ENCODE results near the gene WDR18.
"Not testable (repeated sequence)": the region's sequence is repeated elsewhere in the genome, so short reads cannot be mapped to it uniquely, and the experiment has no call there.

Gene WDR18

DNA sequence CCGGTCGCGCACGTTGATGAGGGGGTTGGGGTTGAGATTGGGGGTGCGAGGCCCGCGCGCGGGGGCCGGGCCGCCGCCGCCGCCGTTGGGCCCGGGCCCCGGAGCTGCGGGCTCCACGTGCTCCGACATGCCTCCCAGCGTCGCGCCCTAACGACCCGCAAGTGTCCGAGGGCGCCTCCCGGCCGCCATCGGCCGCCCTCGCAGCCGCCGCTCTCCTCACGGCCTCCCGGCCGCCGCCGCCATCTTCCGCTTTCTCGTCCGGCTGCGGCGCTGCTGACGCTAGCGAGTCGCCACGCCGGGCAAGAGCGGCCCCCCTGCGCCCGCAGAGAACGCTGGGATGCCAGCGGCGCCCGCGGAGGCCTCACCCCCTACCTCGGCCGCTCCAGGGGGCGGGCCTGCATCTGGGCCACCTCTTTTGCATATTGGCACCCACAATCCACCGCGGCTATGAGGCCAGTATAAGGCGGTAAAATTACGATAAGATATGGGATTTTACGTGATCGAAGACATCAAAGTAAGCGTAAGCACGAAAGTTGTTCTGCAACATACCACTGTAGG, 36.8 kb downstream of the WDR18 start, which contains the start of gene TMEM259:
Gene TMEM259 (minus strand): TSS at position 256 of the 558 bp plus-strand sequence. CDS start 127 bp downstream, at position 129.
- DNase-seq (ENCODE audit: low read depth in 2 of 2), result peak; percentile 98 to 99
- TF ChIP-seq, protein P1, sequence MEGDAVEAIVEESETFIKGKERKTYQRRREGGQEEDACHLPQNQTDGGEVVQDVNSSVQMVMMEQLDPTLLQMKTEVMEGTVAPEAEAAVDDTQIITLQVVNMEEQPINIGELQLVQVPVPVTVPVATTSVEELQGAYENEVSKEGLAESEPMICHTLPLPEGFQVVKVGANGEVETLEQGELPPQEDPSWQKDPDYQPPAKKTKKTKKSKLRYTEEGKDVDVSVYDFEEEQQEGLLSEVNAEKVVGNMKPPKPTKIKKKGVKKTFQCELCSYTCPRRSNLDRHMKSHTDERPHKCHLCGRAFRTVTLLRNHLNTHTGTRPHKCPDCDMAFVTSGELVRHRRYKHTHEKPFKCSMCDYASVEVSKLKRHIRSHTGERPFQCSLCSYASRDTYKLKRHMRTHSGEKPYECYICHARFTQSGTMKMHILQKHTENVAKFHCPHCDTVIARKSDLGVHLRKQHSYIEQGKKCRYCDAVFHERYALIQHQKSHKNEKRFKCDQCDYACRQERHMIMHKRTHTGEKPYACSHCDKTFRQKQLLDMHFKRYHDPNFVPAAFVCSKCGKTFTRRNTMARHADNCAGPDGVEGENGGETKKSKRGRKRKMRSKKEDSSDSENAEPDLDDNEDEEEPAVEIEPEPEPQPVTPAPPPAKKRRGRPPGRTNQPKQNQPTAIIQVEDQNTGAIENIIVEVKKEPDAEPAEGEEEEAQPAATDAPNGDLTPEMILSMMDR (IDR thresholded peaks at IDR 0.05; ENCODE audit: low read depth, low read length), result no peak
- H3K4me3 ChIP-seq (replicated peaks in 1 of 2; ENCODE audit: low read depth in 2 of 2, low read length in 2 of 2), result peak within 1 kb of the TSS; percentile 95 to 96

DNA sequence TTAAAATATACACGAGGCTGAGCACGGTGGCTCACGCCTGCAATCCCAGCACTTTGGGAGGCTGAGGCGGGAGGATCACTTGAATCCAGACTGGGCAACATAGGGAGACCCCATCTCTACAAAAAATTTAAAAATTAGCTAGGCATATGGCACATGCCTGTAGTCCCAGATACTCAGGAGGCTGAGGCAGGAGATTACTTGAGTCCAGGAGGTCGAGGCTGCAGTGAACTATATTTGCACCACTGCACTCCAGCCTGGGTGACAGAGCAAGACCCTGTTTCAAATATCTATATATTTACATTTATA, 39.7 kb downstream of the WDR18 start:
- not testable (repeated sequence) for H3K4me3 ChIP-seq (replicated peaks in 1 of 2; ENCODE audit: low read depth in 2 of 2, low read length in 2 of 2); DNase-seq (ENCODE audit: low read depth in 2 of 2)

DNA sequence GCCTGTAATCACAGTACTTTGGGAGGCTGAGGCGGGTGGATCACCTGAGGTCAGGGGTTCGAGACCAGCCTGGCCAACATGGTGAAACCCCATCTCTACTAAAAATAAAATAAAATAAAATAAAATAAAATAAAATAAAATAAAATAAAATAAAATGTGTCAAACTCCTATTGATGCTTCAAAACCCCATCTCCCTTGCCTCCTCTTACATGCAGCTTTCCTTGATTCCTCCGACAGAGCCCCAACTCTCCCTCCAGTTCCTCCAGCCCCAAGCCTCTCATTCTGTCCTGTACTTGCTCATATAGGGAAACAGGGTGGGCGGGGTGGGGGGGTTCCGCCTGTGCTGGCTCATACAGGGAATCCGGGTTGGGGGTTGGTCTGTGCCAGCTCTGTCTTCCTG, 40.9 kb downstream of the WDR18 start:
- not testable (repeated sequence) for DNase-seq (ENCODE audit: low read depth in 2 of 2); H3K4me3 ChIP-seq (replicated peaks in 1 of 2; ENCODE audit: low read depth in 2 of 2, low read length in 2 of 2)

DNA sequence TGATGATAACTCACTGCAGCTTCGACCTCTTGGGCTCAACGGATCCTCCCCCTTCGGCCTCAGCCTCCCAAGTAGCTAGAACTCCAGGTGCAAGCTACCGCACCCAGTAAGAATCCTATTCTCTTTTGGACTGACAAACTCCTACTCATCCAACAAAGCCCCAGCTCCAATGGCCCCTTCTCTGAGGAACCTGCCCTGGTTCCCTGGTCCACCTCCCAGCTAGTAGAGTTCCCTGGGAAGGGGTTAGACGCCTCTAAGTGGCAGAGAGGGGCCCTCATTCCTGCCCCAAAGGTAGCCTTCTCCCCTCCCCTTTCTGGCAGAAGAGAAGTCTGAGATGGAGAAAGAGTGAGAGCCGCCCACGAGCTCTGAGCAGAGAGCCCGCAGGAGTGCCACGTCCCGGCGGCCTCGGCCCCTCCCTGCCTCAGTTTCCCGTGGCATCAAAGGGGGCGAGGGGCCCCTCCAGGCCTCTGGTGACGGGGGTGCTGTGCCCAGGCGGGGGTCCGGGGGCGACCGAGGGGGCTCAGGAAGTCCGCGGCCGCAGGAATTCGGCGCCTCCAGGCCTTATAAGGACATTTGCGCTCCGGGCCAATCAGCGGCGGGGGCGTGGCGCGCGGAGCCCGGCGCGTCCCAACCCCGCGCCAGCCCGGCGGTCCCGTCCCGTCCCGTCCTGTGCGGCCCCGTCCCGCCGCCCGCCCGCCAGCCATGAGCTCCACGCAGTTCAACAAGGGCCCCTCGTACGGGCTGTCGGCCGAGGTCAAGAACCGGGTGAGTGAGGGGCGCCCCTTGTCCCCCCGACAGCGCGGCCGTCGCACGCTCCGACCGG, 42.0 kb downstream of the WDR18 start, which contains the start of gene CNN2:
Gene CNN2 (plus strand): TSS at position 649 of the 823 bp plus-strand sequence. CDS start 54 bp downstream, at position 703.
- peak; percentile 79 to 84 for DNase-seq (ENCODE audit: low read depth in 2 of 2)
- TF ChIP-seq, protein P1 (IDR thresholded peaks at IDR 0.05; ENCODE audit: low read depth, low read length), result no peak
- H3K4me3 ChIP-seq (replicated peaks in 1 of 2; ENCODE audit: low read depth in 2 of 2, low read length in 2 of 2), result peak within 1 kb of the TSS; percentile 99

DNA sequence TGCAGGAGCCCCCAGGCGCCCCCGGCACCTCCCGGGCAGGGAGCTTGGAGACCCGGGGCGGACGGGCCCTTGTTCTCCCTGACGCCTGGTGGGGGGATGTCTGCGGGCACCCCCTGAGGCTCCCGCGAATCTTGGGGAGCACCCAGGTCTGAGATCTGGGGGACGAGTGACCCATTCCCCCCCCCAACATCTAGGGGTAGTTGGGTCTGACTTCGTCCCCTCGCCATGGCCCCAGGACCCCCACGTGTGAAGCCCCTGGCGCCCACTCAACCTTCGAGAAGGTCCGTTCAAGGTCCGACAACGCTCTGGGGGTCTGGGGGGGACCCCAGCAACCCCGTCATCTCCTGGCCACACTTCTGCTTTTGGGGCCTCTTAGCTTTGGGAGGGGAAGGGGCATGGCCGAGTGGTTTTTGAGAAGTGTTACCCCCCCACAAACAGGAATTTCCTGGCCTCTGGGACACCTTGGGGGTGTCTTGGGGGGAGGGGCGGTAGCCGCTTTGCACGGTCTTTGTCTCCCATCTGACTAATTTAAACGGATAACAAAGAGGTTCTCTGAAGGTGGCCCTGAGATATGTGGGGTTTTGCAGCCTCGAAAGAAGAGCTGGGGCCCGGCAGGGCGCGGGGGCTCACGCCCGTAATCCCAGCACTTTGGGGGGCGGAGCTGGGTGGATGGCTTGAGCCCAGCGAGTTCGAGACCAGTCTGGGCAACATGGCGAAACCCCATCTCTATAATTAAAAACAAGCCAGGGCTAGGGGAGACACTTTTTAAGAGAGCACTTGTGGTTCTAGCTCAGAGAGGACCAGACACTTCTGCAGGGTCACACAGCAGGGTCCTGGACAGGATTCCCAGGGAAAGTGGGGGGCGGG, 42.9 kb downstream of the WDR18 start:
- H3K4me3 ChIP-seq (replicated peaks in 1 of 2; ENCODE audit: low read depth in 2 of 2, low read length in 2 of 2), result peak overlapping the region; percentile 99
- peak; percentile 42 to 51 for DNase-seq (ENCODE audit: low read depth in 2 of 2)
- TF ChIP-seq, protein P1 (IDR thresholded peaks at IDR 0.05; ENCODE audit: low read depth, low read length), result no peak

DNA sequence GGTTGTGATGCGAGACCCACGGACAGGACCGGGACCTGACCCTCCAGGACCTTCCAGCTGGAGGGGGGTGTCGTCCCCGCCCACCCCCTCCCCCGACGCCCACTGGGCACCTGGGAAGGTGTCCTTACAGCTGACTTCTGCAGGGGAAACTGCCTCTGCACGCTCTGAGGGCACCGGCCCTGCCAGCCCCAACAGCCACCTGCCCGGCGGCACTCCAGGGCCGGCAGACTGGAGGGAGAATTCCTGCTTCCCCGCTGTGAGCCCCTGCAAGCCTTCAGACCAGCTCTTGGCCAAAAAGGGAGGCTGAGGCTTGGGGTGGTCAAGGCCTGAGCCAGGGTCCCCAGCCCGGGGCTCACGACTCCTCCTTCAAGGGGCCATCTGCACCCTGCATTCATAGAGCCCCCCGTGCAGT, 43.5 kb downstream of the WDR18 start:
- TF ChIP-seq, protein P1 (IDR thresholded peaks at IDR 0.05; ENCODE audit: low read depth, low read length), result no peak
- no peak for DNase-seq (ENCODE audit: low read depth in 2 of 2)
- peak overlapping the region; percentile 99 for H3K4me3 ChIP-seq (replicated peaks in 1 of 2; ENCODE audit: low read depth in 2 of 2, low read length in 2 of 2)

DNA sequence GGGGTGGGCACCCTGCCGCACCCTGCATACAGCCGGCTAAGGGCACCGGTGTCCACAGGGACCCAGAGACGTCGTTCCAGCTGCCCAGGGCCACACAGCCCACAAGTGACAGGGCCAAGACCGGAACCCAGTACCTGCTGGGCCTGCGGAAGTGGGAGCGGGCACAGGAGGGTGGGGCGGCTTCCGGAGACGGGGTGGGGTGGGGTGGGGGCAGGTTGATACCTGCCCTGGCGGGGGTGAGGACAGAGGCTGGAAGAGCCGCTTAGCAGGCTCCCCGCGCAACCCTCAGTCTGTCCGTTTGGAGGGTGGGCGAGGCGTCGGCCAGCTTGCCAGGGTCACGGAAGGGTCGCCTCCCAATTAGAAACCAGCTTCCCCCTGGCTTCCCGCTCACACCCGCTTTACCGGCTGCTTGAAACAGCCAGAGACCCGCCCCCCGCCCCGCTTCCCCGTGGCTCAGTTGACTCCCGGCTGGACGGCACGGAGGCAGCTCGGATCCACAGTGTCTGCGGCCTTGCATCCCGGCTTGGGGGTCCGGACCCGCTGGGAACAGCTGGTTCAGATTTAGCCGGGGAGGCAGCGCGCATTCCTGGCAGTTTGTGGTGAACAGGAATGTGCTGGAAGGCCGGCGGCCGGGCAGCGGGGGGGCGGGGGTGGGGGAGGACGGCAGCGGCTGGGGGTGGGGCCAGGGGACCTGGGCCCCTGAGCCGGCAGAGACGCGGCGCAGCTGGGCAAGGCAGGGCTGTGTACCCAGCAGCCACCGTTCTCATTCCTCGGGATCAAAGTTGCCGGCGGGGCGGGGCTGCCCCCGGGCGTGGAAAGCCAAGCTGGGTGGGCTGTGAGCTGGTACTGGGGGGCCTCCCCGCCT, 44.1 kb downstream of the WDR18 start:
- TF ChIP-seq, protein P1 (IDR thresholded peaks at IDR 0.05; ENCODE audit: low read depth, low read length), result no peak
- peak; percentile 89 to 97 for DNase-seq (ENCODE audit: low read depth in 2 of 2)
- H3K4me3 ChIP-seq (replicated peaks in 1 of 2; ENCODE audit: low read depth in 2 of 2, low read length in 2 of 2), result peak overlapping the region; percentile 99

Data from cardiac fibroblast (primary cell).